Smooth muscle cell (in vitro differentiated cells): ENCODE data around the gene ARMC12. TPM values are rescaled to one million over a fixed set of nuclear protein-coding genes. Genes with fewer than 3 reads are reported as not detected.

Experiments used
- DNase-seq: peaks from one replicate; lab custom pipeline; 2025; ENCODE audit not compliant: unreplicated experiment; lab: John Stamatoyannopoulos, UW
- H2AFZ ChIP-seq: fragments of 200-600 bp; sonication (generic); 2 replicates; pipeline ENCODE4 v1.6.0; 2016; ENCODE audit warnings: antibody characterized with exemption, low read depth, mild to moderate bottlenecking
- H3F3A ChIP-seq: fragments of 200-600 bp; sonication (generic); 2 replicates; pipeline ENCODE4 v1.6.0; 2017; ENCODE audit warnings: antibody characterized with exemption, low read depth
- H3K27ac ChIP-seq: fragments of 200-600 bp; sonication (generic); 2 replicates; pipeline ENCODE4 v1.5.1; 2016; ENCODE audit warnings: low read depth, mild to moderate bottlenecking
- H3K27me3 ChIP-seq: fragments of 200-600 bp; sonication (generic); 2 replicates; pipeline ENCODE4 v1.6.1; 2016; ENCODE audit warnings: low read depth, mild to moderate bottlenecking
- H3K36me3 ChIP-seq: fragments of 200-600 bp; sonication (generic); 2 replicates; pipeline ENCODE4 v1.5.1; 2016; ENCODE audit warnings: low read depth
- H3K4me1 ChIP-seq: fragments of 200-600 bp; sonication (generic); 2 replicates; pipeline ENCODE4 v1.5.1; 2016; ENCODE audit warnings: low read depth
- H3K4me2 ChIP-seq: fragments of 200-600 bp; sonication (generic); 2 replicates; pipeline ENCODE4 v1.6.0; 2016; ENCODE audit warnings: mild to moderate bottlenecking
- H3K4me3 ChIP-seq: fragments of 200-600 bp; sonication (generic); 2 replicates; pipeline ENCODE4 v1.5.1; 2016; ENCODE audit warnings: mild to moderate bottlenecking
- H3K79me2 ChIP-seq: fragments of 200-600 bp; sonication (generic); 2 replicates; pipeline ENCODE4 v1.6.0; 2016; ENCODE audit warnings: low read depth, mild to moderate bottlenecking
- H3K9ac ChIP-seq: fragments of 200-600 bp; sonication (generic); 2 replicates; pipeline ENCODE4 v1.6.0; 2016; ENCODE audit warnings: low read depth
- H3K9me3 ChIP-seq: fragments of 200-600 bp; sonication (generic); replicated peaks from 2 replicates; pipeline ENCODE4 v1.5.1; 2016; ENCODE audit warnings: low read depth
- H4K20me1 ChIP-seq: fragments of 200-600 bp; sonication (generic); 2 replicates; pipeline ENCODE4 v1.6.0; 2016; ENCODE audit warnings: low read depth
- WGBS: methylation state at CpG from one replicate; pipeline ENCODE4 v1.1.7; 2016; ENCODE audit warnings: low lambda C conversion rate; 5-methylcytosine and 5-hydroxymethylcytosine counted together
- polyA plus RNA-seq: library from polyadenylated mRNA; unstranded; fragments of >200 nt; fragmentation: Nextera tagmentation; extraction: Ambion mirVana; gene quantifications from 2 replicates; pipeline ENCODE4 v1.2.1, GENCODE V29; 2016
- total RNA-seq: library from RNA; depleted of rRNA; stranded (reverse); fragments of >200 nt; gene quantifications from 2 replicates; pipeline ENCODE4 v1.2.3, GENCODE V29; 2014
- TF ChIP-seq, protein P1 (sequence below): fragments of 200-600 bp; sonication (generic); IDR thresholded peaks from 2 replicates; pipeline ENCODE4 v1.5.1; 2017; ENCODE audit warnings: borderline replicate concordance, mild to moderate bottlenecking, antibody characterized with exemption; ENCODE audit not compliant: insufficient read depth, poor library complexity, severe bottlenecking

Gene ARMC12
- total and polyA plus RNA-seq, 2 experiments from 2014 or later = 3.5 TPM; not detected in 1

DNA sequence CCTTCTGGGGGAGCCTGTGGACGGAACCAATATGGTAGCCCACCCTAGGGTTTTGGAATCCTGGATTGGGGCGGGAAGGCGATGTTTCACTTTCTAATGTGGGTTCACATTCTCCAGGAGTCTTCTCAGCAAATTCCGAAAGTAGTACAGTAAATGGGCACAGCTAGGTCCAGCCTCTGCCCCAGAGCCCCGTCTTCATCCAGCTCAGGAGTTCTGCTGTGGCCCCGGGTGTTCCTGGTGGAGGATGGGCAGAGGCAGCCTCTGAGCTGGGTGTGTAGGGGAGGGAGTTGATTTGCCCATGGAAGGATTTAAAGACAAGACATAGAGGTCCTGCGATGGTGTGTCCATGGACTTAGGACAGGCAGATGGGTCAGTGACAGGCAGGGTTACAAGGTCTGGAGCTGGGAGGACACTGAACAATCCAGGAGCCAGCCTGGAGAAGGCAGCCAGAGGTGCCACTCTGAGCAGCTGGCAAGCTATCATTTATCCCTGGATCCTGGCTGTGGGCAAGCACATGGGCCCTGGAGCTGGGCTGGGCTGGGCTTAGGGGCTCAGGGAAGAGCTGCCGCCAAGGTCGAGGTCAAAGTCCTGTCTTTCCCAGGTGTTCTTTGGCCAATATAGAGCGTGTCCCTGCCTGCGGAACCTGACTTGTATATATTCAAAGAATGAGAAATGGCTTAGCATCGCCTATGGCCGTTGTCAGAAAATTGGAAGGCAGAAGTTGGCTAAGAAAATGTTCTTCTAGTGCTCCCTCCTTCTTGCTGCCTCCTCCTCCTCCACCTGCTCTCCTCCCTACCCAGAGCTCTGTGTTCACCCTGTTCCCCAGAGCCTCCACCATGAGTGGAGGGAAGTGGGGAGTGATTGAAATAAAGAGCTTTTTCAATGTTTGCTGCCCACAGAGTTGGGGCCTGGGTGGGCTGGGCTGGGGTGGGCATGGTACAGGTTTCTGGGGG lies 50.7 kb downstream of the ARMC12 start:
- H3K4me2 ChIP-seq = no peak overlapping the region
- H3K4me3 ChIP-seq = no peak overlapping the region
- no peaks in the 10 kb centered on the region for H3K9me3 ChIP-seq
- 92% methylated on average over 13 of the region's 13 CpGs for WGBS
- no peak overlapping the region for H3K27ac ChIP-seq
- H3K9ac ChIP-seq = no peak overlapping the region
- no peaks in the 10 kb centered on the region for H4K20me1 ChIP-seq
- H2AFZ ChIP-seq = no peak overlapping the region
- H3F3A ChIP-seq = no peaks in the 10 kb centered on the region
- DNase-seq = no peak
- H3K4me1 ChIP-seq = no peaks in the 10 kb centered on the region
- no peaks in the 10 kb centered on the region for H3K36me3 ChIP-seq
- TF ChIP-seq, protein P1, sequence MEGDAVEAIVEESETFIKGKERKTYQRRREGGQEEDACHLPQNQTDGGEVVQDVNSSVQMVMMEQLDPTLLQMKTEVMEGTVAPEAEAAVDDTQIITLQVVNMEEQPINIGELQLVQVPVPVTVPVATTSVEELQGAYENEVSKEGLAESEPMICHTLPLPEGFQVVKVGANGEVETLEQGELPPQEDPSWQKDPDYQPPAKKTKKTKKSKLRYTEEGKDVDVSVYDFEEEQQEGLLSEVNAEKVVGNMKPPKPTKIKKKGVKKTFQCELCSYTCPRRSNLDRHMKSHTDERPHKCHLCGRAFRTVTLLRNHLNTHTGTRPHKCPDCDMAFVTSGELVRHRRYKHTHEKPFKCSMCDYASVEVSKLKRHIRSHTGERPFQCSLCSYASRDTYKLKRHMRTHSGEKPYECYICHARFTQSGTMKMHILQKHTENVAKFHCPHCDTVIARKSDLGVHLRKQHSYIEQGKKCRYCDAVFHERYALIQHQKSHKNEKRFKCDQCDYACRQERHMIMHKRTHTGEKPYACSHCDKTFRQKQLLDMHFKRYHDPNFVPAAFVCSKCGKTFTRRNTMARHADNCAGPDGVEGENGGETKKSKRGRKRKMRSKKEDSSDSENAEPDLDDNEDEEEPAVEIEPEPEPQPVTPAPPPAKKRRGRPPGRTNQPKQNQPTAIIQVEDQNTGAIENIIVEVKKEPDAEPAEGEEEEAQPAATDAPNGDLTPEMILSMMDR = no peak
- H3K79me2 ChIP-seq = no peaks in the 10 kb centered on the region
- H3K27me3 ChIP-seq = peaks cover 24% of the 10 kb centered on the region

GRCh38 chr6:35788423-35788982 lies 51.7 kb downstream of the ARMC12 start:
- H3K27ac ChIP-seq = no peak overlapping the region
- TF ChIP-seq, protein P1 = no peak
- no peak overlapping the region for H2AFZ ChIP-seq
- H3K27me3 ChIP-seq = peaks cover 24% of the 10 kb centered on the region
- no peaks in the 10 kb centered on the region for H3K36me3 ChIP-seq
- no peaks in the 10 kb centered on the region for H4K20me1 ChIP-seq
- H3F3A ChIP-seq = no peaks in the 10 kb centered on the region
- DNase-seq = no peak
- 78% methylated on average over 4 of the region's 4 CpGs for WGBS
- no peak overlapping the region for H3K4me3 ChIP-seq
- H3K4me1 ChIP-seq = no peaks in the 10 kb centered on the region
- H3K79me2 ChIP-seq = no peaks in the 10 kb centered on the region
- H3K4me2 ChIP-seq = no peak overlapping the region
- no peak overlapping the region for H3K9ac ChIP-seq
- no peaks in the 10 kb centered on the region for H3K9me3 ChIP-seq

DNA sequence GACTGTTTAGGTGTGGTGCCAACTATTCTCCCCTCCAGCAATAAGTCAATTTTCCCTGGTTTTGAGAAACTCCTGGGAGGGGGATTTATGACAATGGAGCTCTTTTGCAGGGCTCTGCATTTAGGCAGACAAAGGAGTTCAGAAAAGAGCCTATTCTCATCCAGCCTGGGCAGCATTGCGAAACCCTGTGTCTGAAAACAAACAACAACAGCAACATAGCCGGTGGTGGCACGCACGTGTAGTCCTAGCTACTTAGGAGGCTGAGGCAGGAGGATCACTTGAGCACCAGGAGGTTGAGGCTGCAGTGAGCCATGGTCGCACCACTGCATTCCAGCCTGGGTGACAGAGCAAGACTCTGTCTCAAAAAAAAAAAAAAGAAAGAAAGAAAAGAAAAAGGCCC lies 53.9 kb downstream of the ARMC12 start:
- H3K9me3 ChIP-seq = no peaks in the 10 kb centered on the region
- WGBS = 93% methylated on average over 5 of the region's 5 CpGs
- H4K20me1 ChIP-seq = no peaks in the 10 kb centered on the region
- H3K9ac ChIP-seq = no peak overlapping the region
- H3K4me2 ChIP-seq = no peak overlapping the region
- H3F3A ChIP-seq = no peaks in the 10 kb centered on the region
- H3K27ac ChIP-seq = no peak overlapping the region
- H3K4me1 ChIP-seq = no peaks in the 10 kb centered on the region
- H2AFZ ChIP-seq = no peak overlapping the region
- no peaks in the 10 kb centered on the region for H3K36me3 ChIP-seq
- TF ChIP-seq, protein P1 = no peak
- DNase-seq = no peak
- H3K27me3 ChIP-seq = peaks cover 24% of the 10 kb centered on the region
- H3K79me2 ChIP-seq = no peaks in the 10 kb centered on the region
- no peak overlapping the region for H3K4me3 ChIP-seq
